HepG2 (cell line): ENCODE measurements around the gene MTA1. TPM values are rescaled to one million over a fixed set of nuclear protein-coding genes. Genes with fewer than 3 reads are reported as not detected.

ENCODE experiments used
- ARNT2 ChIP-seq: sonication (generic); formaldehyde crosslinking; IDR thresholded peaks from 2 replicates; pipeline ENCODE4 v1.8.0; 2022; ENCODE audit warnings: mild to moderate bottlenecking, low read depth, missing genetic modification reagents, moderate library complexity
- CAMTA2 ChIP-seq: sonication (generic); formaldehyde crosslinking; IDR thresholded peaks from 2 replicates; pipeline ENCODE4 v1.4.0; 2020; ENCODE audit warnings: mild to moderate bottlenecking, missing genetic modification reagents, borderline replicate concordance
- CHCHD3 ChIP-seq: sonication (generic); formaldehyde crosslinking; IDR thresholded peaks from 2 replicates; pipeline ENCODE4 v1.8.0; 2022; ENCODE audit warnings: mild to moderate bottlenecking, missing genetic modification reagents, moderate library complexity
- CHD2 ChIP-seq: IDR thresholded peaks from 2 replicates; pipeline ENCODE4 v1.6.1; 2011; ENCODE audit warnings: low read depth, low read length, improper control_type of control experiment
- CSRNP2 ChIP-seq: sonication (generic); formaldehyde crosslinking; conservative IDR thresholded peaks from 2 replicates; pipeline ENCODE4 v1.8.0; 2022; ENCODE audit warnings: low read depth, missing genetic modification reagents
- HNRNPL ChIP-seq: fragments of 200-400 bp; formaldehyde crosslinking; IDR thresholded peaks from 2 replicates; pipeline ENCODE4 v1.6.1; 2017; ENCODE audit warnings: mild to moderate bottlenecking, low read depth, low read length
- NFE2 ChIP-seq: sonication (generic); formaldehyde crosslinking; IDR thresholded peaks from 2 replicates; pipeline ENCODE4 v1.4.0; 2020; ENCODE audit warnings: missing genetic modification reagents
- NRL ChIP-seq: sonication (generic); formaldehyde crosslinking; IDR thresholded peaks from 2 replicates; pipeline ENCODE4 v1.5.0; 2020; ENCODE audit warnings: missing genetic modification reagents, mild to moderate bottlenecking, moderate library complexity, borderline replicate concordance
- PATZ1 ChIP-seq: sonication (generic); formaldehyde crosslinking; IDR thresholded peaks from 2 replicates; pipeline ENCODE4 v1.4.0; 2020; ENCODE audit warnings: missing genetic modification reagents
- SALL2 ChIP-seq: sonication (generic); formaldehyde crosslinking; IDR thresholded peaks from 2 replicates; pipeline ENCODE4 v1.8.1; 2023; ENCODE audit warnings: mild to moderate bottlenecking, missing genetic modification reagents, inconsistent platforms
- ZNF264 ChIP-seq: sonication (generic); formaldehyde crosslinking; IDR thresholded peaks from 2 replicates; pipeline ENCODE4 v1.4.0; 2020; ENCODE audit warnings: missing genetic modification reagents
- ZNF616 ChIP-seq: sonication (generic); formaldehyde crosslinking; IDR thresholded peaks from 2 replicates; pipeline ENCODE4 v1.5.0; 2020; ENCODE audit warnings: low read depth, mild to moderate bottlenecking, missing genetic modification reagents
- ZNF766 ChIP-seq: sonication (generic); formaldehyde crosslinking; IDR thresholded peaks from 2 replicates; pipeline ENCODE4 v1.5.0; 2020; ENCODE audit warnings: missing genetic modification reagents, borderline replicate concordance
- ZNF781 ChIP-seq: sonication (generic); formaldehyde crosslinking; IDR thresholded peaks from 2 replicates; pipeline ENCODE4 v1.5.1; 2020; ENCODE audit warnings: borderline replicate concordance, mild to moderate bottlenecking, missing genetic modification reagents; ENCODE audit errors: not compliant biosample characterization
- ZSCAN21 ChIP-seq: sonication (generic); formaldehyde crosslinking; IDR thresholded peaks from 2 replicates; pipeline ENCODE4 v1.8.0; 2022; ENCODE audit warnings: mild to moderate bottlenecking, missing genetic modification reagents, moderate library complexity, borderline replicate concordance
- polyA plus RNA-seq, 8 experiments: library from polyadenylated mRNA; depleted of rRNA in 3 of 8; stranded (reverse) in 7 of 8; unstranded in 1 of 8; fragments of >200 nt; fragmentation: Illumina TruSeq in 4 of 8; extraction: Trizol in 4 of 8; gene quantifications; 2 replicates each; pipeline versions ENCODE4 v1.2.1 to v1.2.3, GENCODE V29; 2011 to 2016; ENCODE audit warnings: low read depth in 4 of 8, missing spikeins in 1 of 8, mixed read lengths in 1 of 8; ENCODE audit not compliant: insufficient read depth in 1 of 8
- total RNA-seq, 5 experiments: library from RNA; depleted of rRNA; stranded (reverse); fragments of >200 nt; fragmentation: Illumina TruSeq; extraction: Trizol; gene quantifications; 2 replicates each; pipeline ENCODE4 v1.2.3, GENCODE V29; 2016; ENCODE audit warnings: low read depth in 1 of 5
- TF ChIP-seq, protein P1 (sequence below): sonication (generic); formaldehyde crosslinking; IDR thresholded peaks from 2 replicates; pipeline ENCODE4 v1.9.0; 2022; ENCODE audit warnings: missing genetic modification reagents, mild to moderate bottlenecking, borderline replicate concordance
- TF ChIP-seq, protein P2 (sequence below): sonication (generic); formaldehyde crosslinking; IDR thresholded peaks from 2 replicates; pipeline ENCODE4 v1.5.1; 2020; ENCODE audit warnings: missing genetic modification reagents, mild to moderate bottlenecking, borderline replicate concordance
- TF ChIP-seq, protein P3 (sequence below): sonication (generic); formaldehyde crosslinking; IDR thresholded peaks from 2 replicates; pipeline ENCODE4 v1.4.0; 2020; ENCODE audit warnings: mild to moderate bottlenecking, missing genetic modification reagents
- TF ChIP-seq, protein P4 (sequence below): sonication (generic); formaldehyde crosslinking; IDR thresholded peaks from 2 replicates; pipeline ENCODE4 v1.4.0; 2020; ENCODE audit warnings: missing genetic modification reagents

MTA1 gene
- total and polyA plus RNA-seq, 2 of the 13 experiments (the other 11 are each of a cell fraction or from before 2014, with no cell fraction given), result 35.2 to 85.8 TPM

DNA sequence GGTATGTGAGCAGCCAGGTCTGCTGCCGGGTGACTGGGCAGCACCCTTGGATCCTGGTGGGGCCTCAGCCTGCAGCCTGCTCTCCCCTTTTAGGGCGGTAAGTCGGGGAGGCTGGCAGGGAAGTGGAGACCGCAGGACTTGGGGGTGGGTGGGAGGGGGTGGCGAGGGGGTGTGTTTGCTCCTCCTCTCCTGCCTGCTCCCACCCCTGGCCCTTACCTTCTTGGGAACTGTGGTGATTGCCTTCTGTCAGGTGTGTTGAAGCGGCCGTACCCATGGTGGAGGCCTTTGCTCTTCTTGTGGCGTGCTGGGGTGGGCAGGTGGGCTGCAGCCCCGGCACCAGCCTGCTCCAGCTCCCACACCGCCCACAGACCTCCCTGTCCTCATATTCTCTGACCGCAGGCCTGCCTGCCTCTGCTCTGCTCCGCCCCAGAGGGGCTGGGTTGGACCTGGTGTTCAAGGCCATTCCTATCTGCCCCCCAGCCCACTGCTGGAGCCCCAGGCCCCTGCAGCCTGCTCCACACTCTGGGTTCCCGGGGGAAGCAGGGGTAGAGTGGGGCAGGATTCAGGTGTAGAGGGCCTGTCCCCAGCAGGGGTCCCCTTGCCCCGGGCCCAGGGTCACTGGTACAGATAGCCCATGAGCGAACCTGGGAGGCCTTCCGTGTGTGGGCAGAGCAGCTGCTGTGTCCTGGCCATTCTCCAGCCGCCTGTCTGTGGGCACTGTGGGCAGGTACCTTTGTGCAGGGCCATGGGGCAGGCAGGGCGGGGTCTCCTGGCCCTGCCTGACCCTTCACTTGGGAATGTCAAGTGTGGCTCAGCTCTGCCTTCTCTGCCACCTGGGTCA is 76.6 kb downstream of the MTA1 start (continued):
- TF ChIP-seq, protein P1, sequence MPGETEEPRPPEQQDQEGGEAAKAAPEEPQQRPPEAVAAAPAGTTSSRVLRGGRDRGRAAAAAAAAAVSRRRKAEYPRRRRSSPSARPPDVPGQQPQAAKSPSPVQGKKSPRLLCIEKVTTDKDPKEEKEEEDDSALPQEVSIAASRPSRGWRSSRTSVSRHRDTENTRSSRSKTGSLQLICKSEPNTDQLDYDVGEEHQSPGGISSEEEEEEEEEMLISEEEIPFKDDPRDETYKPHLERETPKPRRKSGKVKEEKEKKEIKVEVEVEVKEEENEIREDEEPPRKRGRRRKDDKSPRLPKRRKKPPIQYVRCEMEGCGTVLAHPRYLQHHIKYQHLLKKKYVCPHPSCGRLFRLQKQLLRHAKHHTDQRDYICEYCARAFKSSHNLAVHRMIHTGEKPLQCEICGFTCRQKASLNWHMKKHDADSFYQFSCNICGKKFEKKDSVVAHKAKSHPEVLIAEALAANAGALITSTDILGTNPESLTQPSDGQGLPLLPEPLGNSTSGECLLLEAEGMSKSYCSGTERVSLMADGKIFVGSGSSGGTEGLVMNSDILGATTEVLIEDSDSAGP (CRISPR knock-in tag), result peak; percentile 69; the same call in 1 of the 2 replicates
- TF ChIP-seq PATZ1 (CRISPR knock-in tag) (peak; percentile 100), ZSCAN21 (CRISPR knock-in tag) (peak; percentile 60), CAMTA2 (CRISPR knock-in tag) (no peak), SALL2 (CRISPR knock-in tag) (no peak), NRL (CRISPR knock-in tag) (no peak), CHD2 (no peak), ZNF766 (CRISPR knock-in tag) (no peak), HNRNPL (peak; percentile 100), NFE2 (CRISPR knock-in tag) (no peak), ZNF616 (CRISPR knock-in tag) (0 out of 2 replicates have a peak, but pooled peaks have one; percentile 27), CSRNP2 (CRISPR knock-in tag) (no peak), ZNF264 (CRISPR knock-in tag) (no peak), ZNF781 (no peak), CHCHD3 (CRISPR knock-in tag) (no peak), ARNT2 (no peak; the same call in 1 of the 2 replicates)
- TF ChIP-seq, protein P2, sequence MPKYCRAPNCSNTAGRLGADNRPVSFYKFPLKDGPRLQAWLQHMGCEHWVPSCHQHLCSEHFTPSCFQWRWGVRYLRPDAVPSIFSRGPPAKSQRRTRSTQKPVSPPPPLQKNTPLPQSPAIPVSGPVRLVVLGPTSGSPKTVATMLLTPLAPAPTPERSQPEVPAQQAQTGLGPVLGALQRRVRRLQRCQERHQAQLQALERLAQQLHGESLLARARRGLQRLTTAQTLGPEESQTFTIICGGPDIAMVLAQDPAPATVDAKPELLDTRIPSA (CRISPR knock-in tag), result 0 out of 2 replicates have a peak, but pooled peaks have one; percentile 51
- TF ChIP-seq, protein P3, sequence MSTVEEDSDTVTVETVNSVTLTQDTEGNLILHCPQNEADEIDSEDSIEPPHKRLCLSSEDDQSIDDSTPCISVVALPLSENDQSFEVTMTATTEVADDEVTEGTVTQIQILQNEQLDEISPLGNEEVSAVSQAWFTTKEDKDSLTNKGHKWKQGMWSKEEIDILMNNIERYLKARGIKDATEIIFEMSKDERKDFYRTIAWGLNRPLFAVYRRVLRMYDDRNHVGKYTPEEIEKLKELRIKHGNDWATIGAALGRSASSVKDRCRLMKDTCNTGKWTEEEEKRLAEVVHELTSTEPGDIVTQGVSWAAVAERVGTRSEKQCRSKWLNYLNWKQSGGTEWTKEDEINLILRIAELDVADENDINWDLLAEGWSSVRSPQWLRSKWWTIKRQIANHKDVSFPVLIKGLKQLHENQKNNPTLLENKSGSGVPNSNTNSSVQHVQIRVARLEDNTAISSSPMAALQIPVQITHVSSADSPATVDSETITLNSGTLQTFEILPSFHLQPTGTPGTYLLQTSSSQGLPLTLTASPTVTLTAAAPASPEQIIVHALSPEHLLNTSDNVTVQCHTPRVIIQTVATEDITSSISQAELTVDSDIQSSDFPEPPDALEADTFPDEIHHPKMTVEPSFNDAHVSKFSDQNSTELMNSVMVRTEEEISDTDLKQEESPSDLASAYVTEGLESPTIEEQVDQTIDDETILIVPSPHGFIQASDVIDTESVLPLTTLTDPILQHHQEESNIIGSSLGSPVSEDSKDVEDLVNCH (CRISPR knock-in tag), result no peak
- TF ChIP-seq, protein P4, sequence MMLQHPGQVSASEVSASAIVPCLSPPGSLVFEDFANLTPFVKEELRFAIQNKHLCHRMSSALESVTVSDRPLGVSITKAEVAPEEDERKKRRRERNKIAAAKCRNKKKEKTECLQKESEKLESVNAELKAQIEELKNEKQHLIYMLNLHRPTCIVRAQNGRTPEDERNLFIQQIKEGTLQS (CRISPR knock-in tag), result no peak; the same call in 1 of the 2 replicates
